MM.1S (cell line): ENCODE measurements around the gene SPINDOC.

Experiments
- DNase-seq: peaks from one replicate; pipeline ENCODE4 v3.0.0-alpha.2; 2015
- H2AFZ ChIP-seq: fragments of 300-600 bp; sonication (generic); 2 replicates; pipeline ENCODE4 v1.6.0; 2016; ENCODE audit warnings: antibody characterized with exemption, low read length
- H3F3A ChIP-seq: fragments of 300-600 bp; sonication (generic); 2 replicates; pipeline ENCODE4 v1.6.1; 2016; ENCODE audit warnings: mild to moderate bottlenecking, antibody characterized with exemption, low read length, moderate library complexity, mixed read lengths; ENCODE audit not compliant: insufficient read depth
- H3K27ac ChIP-seq: fragments of 300-600 bp; sonication (generic); 2 replicates; pipeline ENCODE4 v1.5.1; 2016; ENCODE audit warnings: mild to moderate bottlenecking, low read length
- H3K27me3 ChIP-seq: fragments of 300-600 bp; sonication (generic); replicated peaks from 2 replicates; pipeline ENCODE4 v1.6.0; 2016; ENCODE audit warnings: low read length; ENCODE audit not compliant: insufficient read depth
- H3K36me3 ChIP-seq: fragments of 300-600 bp; sonication (generic); replicated peaks from 2 replicates; pipeline ENCODE4 v1.6.1; 2016; ENCODE audit warnings: mild to moderate bottlenecking, low read length, mixed read lengths; ENCODE audit not compliant: insufficient read depth
- H3K4me1 ChIP-seq: fragments of 300-600 bp; sonication (generic); 2 replicates; pipeline ENCODE4 v1.6.1; 2016; ENCODE audit warnings: low read length, mixed read lengths
- H3K4me2 ChIP-seq: fragments of 300-600 bp; sonication (generic); 2 replicates; pipeline ENCODE4 v1.6.0; 2016; ENCODE audit warnings: low read depth, low read length
- H3K4me3 ChIP-seq: fragments of 300-600 bp; sonication (generic); 2 replicates; pipeline ENCODE4 v1.5.1; 2016; ENCODE audit warnings: low read length, mixed read lengths
- H3K79me2 ChIP-seq: fragments of 300-600 bp; sonication (generic); 2 replicates; pipeline ENCODE4 v1.6.1; 2016; ENCODE audit warnings: mixed run types, low read length, mixed read lengths
- H3K9ac ChIP-seq: fragments of 300-600 bp; sonication (generic); 2 replicates; pipeline ENCODE4 v1.6.1; 2016; ENCODE audit warnings: low read length, mixed read lengths
- H3K9me2 ChIP-seq: fragments of 300-600 bp; sonication (generic); replicated peaks from 2 replicates; pipeline ENCODE4 v1.6.1; 2016; ENCODE audit warnings: mild to moderate bottlenecking, low read length, mixed read lengths; ENCODE audit not compliant: insufficient read depth
- H3K9me3 ChIP-seq: fragments of 300-600 bp; sonication (generic); replicated peaks from 2 replicates; pipeline ENCODE4 v1.6.1; 2016; ENCODE audit warnings: mild to moderate bottlenecking, low read length, mixed read lengths; ENCODE audit not compliant: insufficient read depth
- H4K20me1 ChIP-seq: fragments of 300-600 bp; sonication (generic); 2 replicates; pipeline ENCODE4 v1.6.1; 2016; ENCODE audit warnings: mild to moderate bottlenecking, low read length, moderate library complexity, mixed read lengths; ENCODE audit not compliant: insufficient read depth
- CTCF ChIP-seq: fragments of 300-600 bp; sonication (generic); IDR thresholded peaks from 2 replicates; pipeline ENCODE4 v1.5.1; 2016; ENCODE audit warnings: antibody characterized with exemption, low read length, mixed read lengths
- EZH2 ChIP-seq: fragments of 300-600 bp; sonication (generic); optimal IDR thresholded peaks from 2 replicates; pipeline ENCODE3; 2017; ENCODE audit warnings: low read depth, mild to moderate bottlenecking, antibody characterized with exemption, low read length, mixed read lengths
- EZH2phosphoT487 ChIP-seq: fragments of 300-600 bp; sonication (generic); IDR thresholded peaks from 2 replicates; pipeline ENCODE4 v1.6.1; 2018; ENCODE audit warnings: antibody characterized with exemption, low read length

Gene SPINDOC

GRCh38 chr11:63833048-63833447, 19.8 kb downstream of the SPINDOC start:
- no peak overlapping the region for H2AFZ ChIP-seq
- H3K79me2 ChIP-seq = no peaks in the 10 kb centered on the region
- no peak for DNase-seq
- peaks cover 9% of the 10 kb centered on the region for H3F3A ChIP-seq
- H3K9ac ChIP-seq = no peak overlapping the region
- no peak overlapping the region for H3K4me3 ChIP-seq
- no peaks in the 10 kb centered on the region for H3K9me2 ChIP-seq
- no peaks in the 10 kb centered on the region for H4K20me1 ChIP-seq
- no peaks in the 10 kb centered on the region for H3K27me3 ChIP-seq
- TF ChIP-seq EZH2 = no peak
- TF ChIP-seq EZH2phosphoT487 = no peak
- no peak for TF ChIP-seq CTCF
- no peak overlapping the region for H3K4me2 ChIP-seq
- H3K36me3 ChIP-seq = no peaks in the 10 kb centered on the region
- peaks cover 8% of the 10 kb centered on the region for H3K4me1 ChIP-seq
- no peak overlapping the region for H3K27ac ChIP-seq
- H3K9me3 ChIP-seq = no peaks in the 10 kb centered on the region

- H2AFZ ChIP-seq = no peak overlapping the region
- H3F3A ChIP-seq = peaks cover 12% of the 10 kb centered on the region
- no peak for TF ChIP-seq CTCF
- TF ChIP-seq EZH2 = no peak
- no peak for TF ChIP-seq EZH2phosphoT487
- DNase-seq = no peak
- no peak overlapping the region for H3K27ac ChIP-seq
- no peak overlapping the region for H3K4me3 ChIP-seq
- H3K9me3 ChIP-seq = no peaks in the 10 kb centered on the region
- peaks cover 10% of the 10 kb centered on the region for H3K4me1 ChIP-seq
- H4K20me1 ChIP-seq = no peaks in the 10 kb centered on the region
- peaks cover 4% of the 10 kb centered on the region for H3K79me2 ChIP-seq
- H3K4me2 ChIP-seq = no peak overlapping the region
- no peak overlapping the region for H3K9ac ChIP-seq
- no peaks in the 10 kb centered on the region for H3K36me3 ChIP-seq
- no peaks in the 10 kb centered on the region for H3K9me2 ChIP-seq
- H3K27me3 ChIP-seq = no peaks in the 10 kb centered on the region
These were observed 21.4 kb downstream of the SPINDOC start for GRCh38 chr11:63834535-63835157.

GRCh38 chr11:63835158-63835545, 21.9 kb downstream of the SPINDOC start:
- H4K20me1 ChIP-seq = no peaks in the 10 kb centered on the region

More at GRCh38 chr11:63835158-63835545, 21.9 kb downstream of the SPINDOC start:
- peaks cover 9% of the 10 kb centered on the region for H3K79me2 ChIP-seq
- H2AFZ ChIP-seq = no peak overlapping the region
- peaks cover 12% of the 10 kb centered on the region for H3F3A ChIP-seq
- H3K27ac ChIP-seq = no peak overlapping the region
- TF ChIP-seq EZH2 = no peak
- TF ChIP-seq EZH2phosphoT487 = no peak
- TF ChIP-seq CTCF = no peak
- H3K27me3 ChIP-seq = no peaks in the 10 kb centered on the region
- no peak overlapping the region for H3K4me3 ChIP-seq
- no peak overlapping the region for H3K9ac ChIP-seq
- H3K9me2 ChIP-seq = no peaks in the 10 kb centered on the region
- DNase-seq = no peak
- no peaks in the 10 kb centered on the region for H3K36me3 ChIP-seq
- no peak overlapping the region for H3K4me2 ChIP-seq
- H3K4me1 ChIP-seq = peaks cover 10% of the 10 kb centered on the region
- no peaks in the 10 kb centered on the region for H3K9me3 ChIP-seq
